Gastrocnemius medialis (tissue), 4 donors: ENCODE data around the gene PLSCR5. TPM values are rescaled to one million over a fixed set of nuclear protein-coding genes. Genes with fewer than 3 reads are reported as not detected.

Experiments used
- ATAC-seq, 2 donors: fragments of 150-250 bp; one replicate each; pipeline ENCODE4 v1.9.1; 2016
- DNase-seq, 2 donors: peaks; one replicate each; pipeline ENCODE4 v3.0.0-alpha.2; 2019
- H3K27ac ChIP-seq, 4 donors: fragments of 200-600 bp; sonication (generic); 1 replicate in 1 of 4; 2 replicates in 3 of 4; pipeline ENCODE4 v1.5.1; 2016 to 2018; ENCODE audit warnings: mild to moderate bottlenecking in 2 of 4, moderate library complexity in 1 of 4
- H3K27me3 ChIP-seq, 3 donors: fragments of 200-600 bp; sonication (generic) in 2 of 3; 1 replicate in 1 of 3; 2 replicates in 2 of 3; pipeline versions ENCODE4 v1.5.1 to v1.6.0; 2016 to 2019; ENCODE audit warnings: mild to moderate bottlenecking in 1 of 3, moderate library complexity in 1 of 3
- H3K36me3 ChIP-seq, 2 donors: fragments of 200-600 bp; sonication (generic) in 1 of 2; one replicate each; pipeline ENCODE4 v1.5.1; 2017 to 2018
- H3K4me1 ChIP-seq, 2 donors: fragments of 200-600 bp; sonication (generic) in 1 of 2; one replicate each; pipeline ENCODE4 v1.5.1; 2016 to 2017; ENCODE audit warnings: mild to moderate bottlenecking in 2 of 2
- H3K4me3 ChIP-seq, 4 donors: fragments of 200-600 bp; sonication (generic) in 3 of 4; 1 replicate in 1 of 4; 2 replicates in 3 of 4; pipeline ENCODE4 v1.5.1; 2016 to 2019; ENCODE audit warnings: mild to moderate bottlenecking in 2 of 4
- H3K9me3 ChIP-seq, 3 donors: fragments of 200-600 bp; sonication (generic) in 2 of 3; 1 replicate in 1 of 3; 2 replicates in 2 of 3; pipeline ENCODE4 v1.5.1; 2016 to 2019
- POLR2A ChIP-seq, 2 donors: fragments of 450-650 bp; IDR thresholded peaks; one replicate each; pipeline ENCODE4 v1.6.1; 2017; ENCODE audit warnings: antibody characterized with exemption in 2 of 2, mild to moderate bottlenecking in 2 of 2, moderate library complexity in 2 of 2
- in situ Hi-C, 4 donors: fragments of 200-750 bp; cut with MboI; loops; one replicate each; pipeline versions ENCODE4 v1.15.0 to v1.8.0; 2017; ENCODE audit warnings: low sequenced_read_pairs in 4 of 4
- intact Hi-C: fragments of 100-400 bp; cut with DNase I; formaldehyde crosslinking; loops from one replicate; pipeline ENCODE4 v1.15.1; 2023; ENCODE audit warnings: low total_unique reads
- total RNA-seq, 4 donors: library from RNA; depleted of rRNA; stranded (reverse); fragments of >200 nt; gene quantifications; one replicate each; pipeline versions ENCODE4 v1.1.0 to v1.2.3, GENCODE V29; 2016
- TF ChIP-seq, protein P1 (sequence below), 5 experiments: fragments of 450-650 bp in 3 of 5; fragments of 200-600 bp in 2 of 5; sonication (generic) in 2 of 5; IDR thresholded peaks in 4 of 5; conservative IDR thresholded peaks in 1 of 5; 1 replicate in 4 of 5; 2 replicates in 1 of 5; pipeline ENCODE4 v1.5.1; 2016 to 2019; ENCODE audit warnings: antibody characterized with exemption in 5 of 5, mild to moderate bottlenecking in 3 of 5, moderate library complexity in 3 of 5

Gene PLSCR5
- total RNA-seq, 4 donors from 2014 or later = not detected

DNA sequence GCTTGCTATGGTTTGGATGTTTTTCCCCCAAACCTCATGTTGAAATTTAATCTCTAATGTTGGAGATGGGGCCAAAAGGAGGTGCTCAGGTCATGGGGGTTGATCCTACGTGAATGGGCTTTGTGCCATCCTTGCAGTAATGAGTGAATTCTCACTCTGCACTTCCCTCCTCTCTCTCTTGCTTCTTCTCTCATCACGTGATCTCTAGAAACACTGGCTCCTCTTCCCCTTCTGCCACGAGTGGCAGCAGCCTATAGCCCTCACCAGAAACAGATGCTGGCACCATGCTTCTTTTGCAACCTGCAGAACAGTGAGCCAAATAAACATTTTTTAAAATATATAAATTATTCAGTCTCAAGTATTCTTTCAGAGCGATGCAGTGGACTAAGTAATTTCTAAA lies 47.4 kb downstream of the PLSCR5 start:
- Histone ChIP-seq H3K36me3 (no peaks in the 10 kb centered on the region), H3K9me3 (no peaks in the 10 kb centered on the region), H3K4me3 (no peak overlapping the region), H3K4me1 (no peaks in the 10 kb centered on the region), H3K27me3 (no peaks in the 10 kb centered on the region), H3K27ac (no peak overlapping the region)
- intact Hi-C loops (no loop called here), in situ Hi-C loops (loop anchor here in 1 of 4 donors (25.0 kb wide), 1 partner anchor 220 kb away; no protein-coding TSS in a partner anchor)
- TF ChIP-seq, protein P1, sequence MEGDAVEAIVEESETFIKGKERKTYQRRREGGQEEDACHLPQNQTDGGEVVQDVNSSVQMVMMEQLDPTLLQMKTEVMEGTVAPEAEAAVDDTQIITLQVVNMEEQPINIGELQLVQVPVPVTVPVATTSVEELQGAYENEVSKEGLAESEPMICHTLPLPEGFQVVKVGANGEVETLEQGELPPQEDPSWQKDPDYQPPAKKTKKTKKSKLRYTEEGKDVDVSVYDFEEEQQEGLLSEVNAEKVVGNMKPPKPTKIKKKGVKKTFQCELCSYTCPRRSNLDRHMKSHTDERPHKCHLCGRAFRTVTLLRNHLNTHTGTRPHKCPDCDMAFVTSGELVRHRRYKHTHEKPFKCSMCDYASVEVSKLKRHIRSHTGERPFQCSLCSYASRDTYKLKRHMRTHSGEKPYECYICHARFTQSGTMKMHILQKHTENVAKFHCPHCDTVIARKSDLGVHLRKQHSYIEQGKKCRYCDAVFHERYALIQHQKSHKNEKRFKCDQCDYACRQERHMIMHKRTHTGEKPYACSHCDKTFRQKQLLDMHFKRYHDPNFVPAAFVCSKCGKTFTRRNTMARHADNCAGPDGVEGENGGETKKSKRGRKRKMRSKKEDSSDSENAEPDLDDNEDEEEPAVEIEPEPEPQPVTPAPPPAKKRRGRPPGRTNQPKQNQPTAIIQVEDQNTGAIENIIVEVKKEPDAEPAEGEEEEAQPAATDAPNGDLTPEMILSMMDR (IDR thresholded peaks at IDR 0.05 in 4 of 5, conservative IDR thresholded peaks at IDR 0.05 in 1 of 5) = no peak
- TF ChIP-seq POLR2A (IDR thresholded peaks at IDR 0.05) = no peak
- ATAC-seq (no peak), DNase-seq (no peak)

DNA sequence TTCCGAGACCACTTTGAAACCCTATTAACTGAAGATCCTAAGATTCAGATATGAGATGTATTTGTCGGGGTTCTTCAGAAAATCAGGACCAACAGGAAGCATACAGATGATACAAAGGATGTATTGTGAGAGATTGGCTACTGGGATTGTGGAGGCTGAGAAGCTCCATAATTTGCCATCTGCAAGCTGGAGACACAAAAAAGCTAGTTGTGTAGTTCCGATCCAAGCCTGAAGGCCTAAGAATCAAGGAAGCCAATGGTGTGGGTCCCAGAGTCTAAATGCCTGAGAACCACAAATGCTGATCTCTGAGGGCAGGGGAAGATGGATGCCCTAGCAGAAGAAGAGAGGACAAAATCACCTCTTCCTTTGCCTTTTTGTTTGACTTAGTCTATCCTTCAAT lies 49.8 kb downstream of the PLSCR5 start:
- H3K4me3 ChIP-seq = no peak overlapping the region
- no peaks in the 10 kb centered on the region for H3K27me3 ChIP-seq
- intact Hi-C loops (no loop called here), in situ Hi-C loops (loop anchor here in 1 of 4 donors (25.0 kb wide), 1 partner anchor 218 kb away; no protein-coding TSS in a partner anchor)
- H3K36me3 ChIP-seq = no peaks in the 10 kb centered on the region
- no peaks in the 10 kb centered on the region for H3K4me1 ChIP-seq
- TF ChIP-seq, protein P1 (IDR thresholded peaks at IDR 0.05 in 4 of 5, conservative IDR thresholded peaks at IDR 0.05 in 1 of 5) = no peak
- TF ChIP-seq POLR2A (IDR thresholded peaks at IDR 0.05) = no peak
- ATAC-seq = no peak
- DNase-seq = no peak
- H3K9me3 ChIP-seq = no peaks in the 10 kb centered on the region
- no peak overlapping the region for H3K27ac ChIP-seq

DNA sequence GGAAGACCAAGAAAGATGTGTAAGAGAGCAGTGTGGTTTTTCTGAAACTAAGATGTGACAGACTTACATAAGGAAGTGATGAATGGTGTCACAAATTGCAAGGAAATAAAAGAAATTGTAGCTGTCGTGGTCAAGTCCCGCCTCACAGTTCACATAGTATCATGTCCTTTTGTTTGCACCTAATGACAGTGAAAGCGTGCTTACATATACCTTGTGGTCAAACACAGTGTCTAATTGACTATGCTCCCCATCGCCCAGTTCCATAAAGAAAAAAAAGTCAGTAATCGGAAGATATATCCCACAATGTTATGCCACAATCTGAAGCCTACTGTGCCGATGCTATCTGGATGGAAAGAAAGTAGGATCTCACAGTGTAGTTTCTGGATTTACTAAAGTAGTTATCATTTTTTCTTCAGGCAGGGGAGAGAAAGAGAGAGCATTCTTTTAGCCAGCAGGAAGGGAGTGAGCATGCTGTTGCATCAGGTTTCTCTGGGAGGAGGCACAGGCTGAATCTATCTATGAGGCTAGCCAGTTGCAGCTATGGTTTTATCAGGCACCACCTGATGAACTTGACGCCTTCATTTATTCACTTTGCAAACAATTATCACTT lies 50.9 kb downstream of the PLSCR5 start:
- in situ Hi-C loops (loop anchor here in 1 of 4 donors (25.0 kb wide), 1 partner anchor 217 kb away; no protein-coding TSS in a partner anchor), intact Hi-C loops (no loop called here)
- H3K27me3 ChIP-seq = no peaks in the 10 kb centered on the region
- no peak for TF ChIP-seq POLR2A (IDR thresholded peaks at IDR 0.05)
- TF ChIP-seq, protein P1 (IDR thresholded peaks at IDR 0.05 in 4 of 5, conservative IDR thresholded peaks at IDR 0.05 in 1 of 5) = no peak
- no peak overlapping the region for H3K4me3 ChIP-seq
- no peaks in the 10 kb centered on the region for H3K36me3 ChIP-seq
- ATAC-seq (no peak), DNase-seq (no peak)
- H3K9me3 ChIP-seq = no peaks in the 10 kb centered on the region
- H3K4me1 ChIP-seq = no peaks in the 10 kb centered on the region
- H3K27ac ChIP-seq = no peak overlapping the region

DNA sequence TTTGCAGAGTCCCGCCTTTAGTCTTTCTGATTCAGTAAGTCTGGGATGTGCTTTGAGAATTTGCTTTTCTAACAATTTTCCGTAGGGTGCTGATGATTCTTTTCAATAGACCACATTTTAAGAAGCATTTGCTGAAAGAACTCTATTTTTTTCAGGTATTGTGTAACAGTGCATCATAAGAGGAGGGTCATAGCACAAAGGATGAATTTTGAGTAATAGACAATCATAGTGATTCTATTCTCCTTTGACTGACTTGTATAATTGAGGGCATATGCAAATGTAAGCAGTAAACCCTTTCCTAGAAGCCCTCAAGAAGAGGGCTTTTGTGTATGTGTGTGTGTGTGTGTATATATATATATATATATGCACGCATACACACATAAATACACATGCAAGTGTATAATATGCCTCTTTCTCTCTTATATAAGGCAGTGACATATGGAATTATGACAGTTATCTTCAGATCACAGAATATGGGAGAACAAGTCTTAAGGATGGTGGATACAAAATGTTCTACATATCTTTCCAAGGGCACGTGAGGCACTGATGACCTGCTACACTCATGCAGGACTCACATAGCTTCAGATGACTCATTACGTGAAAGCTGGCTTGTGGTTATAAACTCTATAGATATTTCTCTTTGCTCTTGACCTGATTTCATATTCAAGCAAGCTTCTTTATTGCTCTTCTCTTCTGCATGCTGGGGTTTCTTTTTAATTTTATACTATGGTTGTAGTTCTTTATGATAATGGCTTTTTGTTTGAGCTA lies 54.2 kb downstream of the PLSCR5 start:
- Histone ChIP-seq H3K4me3 (no peak overlapping the region), H3K27ac (no peak overlapping the region)
- intact Hi-C loops = no loop called here

More for the DNA sequence above, 54.2 kb downstream of the PLSCR5 start:
- no peaks in the 10 kb centered on the region for H3K4me1 ChIP-seq
- DNase-seq (no peak), ATAC-seq (no peak)
- TF ChIP-seq, protein P1 (IDR thresholded peaks at IDR 0.05 in 4 of 5, conservative IDR thresholded peaks at IDR 0.05 in 1 of 5) = no peak
- no peak for TF ChIP-seq POLR2A (IDR thresholded peaks at IDR 0.05)
- H3K36me3 ChIP-seq = no peaks in the 10 kb centered on the region
- H3K27me3 ChIP-seq = no peaks in the 10 kb centered on the region
- in situ Hi-C loops = loop anchor here in 1 of 4 donors (25.0 kb wide), 1 partner anchor 214 kb away; no protein-coding TSS in a partner anchor
- H3K9me3 ChIP-seq = no peaks in the 10 kb centered on the region
